ENCODE data around the gene RDM1. TPM values are rescaled to one million over a fixed set of nuclear protein-coding genes. Genes with fewer than 3 reads are reported as not detected.
"Not testable (repeated sequence)": the region's sequence is repeated elsewhere in the genome, so short reads cannot be mapped to it uniquely, and the experiment has no call there.

RDM1 gene
- total RNA-seq, 1 donor: 0.43 TPM

GRCh38 chr17:35901631-35902175 is 28.9 kb downstream of the RDM1 start:
- DNase-seq (ENCODE audit: low read depth): peak; percentile 56
- TF ChIP-seq, protein P1, sequence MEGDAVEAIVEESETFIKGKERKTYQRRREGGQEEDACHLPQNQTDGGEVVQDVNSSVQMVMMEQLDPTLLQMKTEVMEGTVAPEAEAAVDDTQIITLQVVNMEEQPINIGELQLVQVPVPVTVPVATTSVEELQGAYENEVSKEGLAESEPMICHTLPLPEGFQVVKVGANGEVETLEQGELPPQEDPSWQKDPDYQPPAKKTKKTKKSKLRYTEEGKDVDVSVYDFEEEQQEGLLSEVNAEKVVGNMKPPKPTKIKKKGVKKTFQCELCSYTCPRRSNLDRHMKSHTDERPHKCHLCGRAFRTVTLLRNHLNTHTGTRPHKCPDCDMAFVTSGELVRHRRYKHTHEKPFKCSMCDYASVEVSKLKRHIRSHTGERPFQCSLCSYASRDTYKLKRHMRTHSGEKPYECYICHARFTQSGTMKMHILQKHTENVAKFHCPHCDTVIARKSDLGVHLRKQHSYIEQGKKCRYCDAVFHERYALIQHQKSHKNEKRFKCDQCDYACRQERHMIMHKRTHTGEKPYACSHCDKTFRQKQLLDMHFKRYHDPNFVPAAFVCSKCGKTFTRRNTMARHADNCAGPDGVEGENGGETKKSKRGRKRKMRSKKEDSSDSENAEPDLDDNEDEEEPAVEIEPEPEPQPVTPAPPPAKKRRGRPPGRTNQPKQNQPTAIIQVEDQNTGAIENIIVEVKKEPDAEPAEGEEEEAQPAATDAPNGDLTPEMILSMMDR (IDR thresholded peaks at IDR 0.05; ENCODE audit: insufficient read depth, low read depth, low read length): no peak
- no peak overlapping the region for H3K4me3 ChIP-seq (ENCODE audit: low read depth, low read length)

DNA sequence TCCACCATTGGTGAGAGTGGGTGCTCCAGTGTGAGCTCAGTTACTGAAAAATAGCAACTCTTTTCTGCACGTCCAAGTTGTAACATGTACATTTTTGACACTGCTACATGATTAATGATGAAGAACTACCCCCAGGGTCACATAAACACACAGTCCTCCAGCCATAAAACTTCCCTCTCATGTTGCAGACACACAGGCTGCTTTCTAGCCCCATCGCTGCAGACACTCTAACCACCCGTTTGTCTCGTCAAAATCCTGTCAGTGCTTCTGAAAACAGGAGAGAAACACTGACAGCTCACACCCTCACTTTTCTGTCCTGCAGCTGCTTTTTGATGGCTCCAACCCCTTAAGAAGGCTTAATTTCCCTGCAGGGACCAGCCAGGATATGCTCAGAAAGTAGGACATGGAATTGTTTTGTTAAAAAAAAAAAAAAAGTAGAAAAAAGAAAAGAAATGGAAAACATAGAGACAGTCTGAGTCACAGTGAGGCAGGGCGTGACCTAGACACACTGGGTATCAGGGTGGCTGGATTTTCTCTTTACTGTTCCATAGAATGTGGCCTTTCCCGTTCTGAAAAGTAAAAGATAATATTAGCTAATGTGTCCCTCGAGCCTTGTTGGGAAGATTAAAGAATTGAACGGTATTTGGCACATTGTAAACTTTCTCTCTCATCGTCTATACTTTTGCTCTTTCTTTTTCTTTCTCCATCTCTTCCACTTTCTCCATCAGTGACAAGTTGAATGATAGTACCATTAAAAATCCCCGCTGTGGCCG is 29.7 kb downstream of the RDM1 start:
- peak; percentile 64 for DNase-seq (ENCODE audit: low read depth)
- TF ChIP-seq, protein P1 (IDR thresholded peaks at IDR 0.05; ENCODE audit: insufficient read depth, low read depth, low read length): no peak
- no peak overlapping the region for H3K4me3 ChIP-seq (ENCODE audit: low read depth, low read length)

GRCh38 chr17:35900280-35900679 is 30.3 kb downstream of the RDM1 start:
- no peak overlapping the region for H3K4me3 ChIP-seq (ENCODE audit: low read depth, low read length)
- DNase-seq (ENCODE audit: low read depth): no peak
- TF ChIP-seq, protein P1 (IDR thresholded peaks at IDR 0.05; ENCODE audit: insufficient read depth, low read depth, low read length): no peak

DNA sequence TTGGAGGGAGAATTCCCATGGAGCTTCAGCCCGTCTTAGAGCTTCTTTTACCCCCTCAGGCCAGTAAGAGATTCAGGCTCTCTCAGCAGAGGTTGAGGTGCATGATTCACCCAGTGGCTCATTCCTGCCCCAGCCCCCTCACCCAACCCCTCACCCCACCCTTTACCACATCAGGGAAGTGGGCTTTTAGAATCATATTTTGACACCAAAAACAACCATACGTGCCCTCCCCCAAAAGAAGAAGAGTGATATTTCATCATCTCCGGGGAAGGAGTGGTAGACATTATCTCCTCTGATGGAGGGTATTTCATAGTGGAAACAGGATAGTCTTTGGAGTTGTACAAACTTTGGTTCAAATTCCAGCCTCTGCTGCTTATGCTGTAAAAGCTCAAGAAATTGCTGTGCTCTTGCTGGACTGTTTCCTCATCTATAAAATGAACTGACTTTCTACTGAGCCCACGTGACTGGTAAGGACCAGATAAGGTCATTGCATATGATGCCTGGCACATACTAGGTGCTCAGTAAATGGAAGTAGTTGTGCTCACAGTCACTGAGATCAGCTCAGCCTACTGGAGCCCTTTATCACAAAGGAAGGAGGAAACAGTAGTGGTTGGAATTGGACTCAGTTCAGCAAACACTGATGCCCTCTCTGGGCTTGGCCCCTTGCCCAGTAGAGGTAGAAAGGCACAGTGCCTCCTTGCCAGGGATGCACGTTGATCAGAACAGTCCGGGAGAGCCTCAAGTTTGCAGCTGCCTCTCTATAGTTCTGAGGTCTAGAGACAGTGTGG is 32.1 kb downstream of the RDM1 start:
- TF ChIP-seq, protein P1 (IDR thresholded peaks at IDR 0.05; ENCODE audit: insufficient read depth, low read depth, low read length): no peak
- no peak overlapping the region for H3K4me3 ChIP-seq (ENCODE audit: low read depth, low read length)
- DNase-seq (ENCODE audit: low read depth): peak; percentile 10

- DNase-seq (ENCODE audit: low read depth); H3K4me3 ChIP-seq (ENCODE audit: low read depth, low read length): not testable (repeated sequence)
Measured at GRCh38 chr17:35897772-35898171, 32.8 kb downstream of the RDM1 start.

DNA sequence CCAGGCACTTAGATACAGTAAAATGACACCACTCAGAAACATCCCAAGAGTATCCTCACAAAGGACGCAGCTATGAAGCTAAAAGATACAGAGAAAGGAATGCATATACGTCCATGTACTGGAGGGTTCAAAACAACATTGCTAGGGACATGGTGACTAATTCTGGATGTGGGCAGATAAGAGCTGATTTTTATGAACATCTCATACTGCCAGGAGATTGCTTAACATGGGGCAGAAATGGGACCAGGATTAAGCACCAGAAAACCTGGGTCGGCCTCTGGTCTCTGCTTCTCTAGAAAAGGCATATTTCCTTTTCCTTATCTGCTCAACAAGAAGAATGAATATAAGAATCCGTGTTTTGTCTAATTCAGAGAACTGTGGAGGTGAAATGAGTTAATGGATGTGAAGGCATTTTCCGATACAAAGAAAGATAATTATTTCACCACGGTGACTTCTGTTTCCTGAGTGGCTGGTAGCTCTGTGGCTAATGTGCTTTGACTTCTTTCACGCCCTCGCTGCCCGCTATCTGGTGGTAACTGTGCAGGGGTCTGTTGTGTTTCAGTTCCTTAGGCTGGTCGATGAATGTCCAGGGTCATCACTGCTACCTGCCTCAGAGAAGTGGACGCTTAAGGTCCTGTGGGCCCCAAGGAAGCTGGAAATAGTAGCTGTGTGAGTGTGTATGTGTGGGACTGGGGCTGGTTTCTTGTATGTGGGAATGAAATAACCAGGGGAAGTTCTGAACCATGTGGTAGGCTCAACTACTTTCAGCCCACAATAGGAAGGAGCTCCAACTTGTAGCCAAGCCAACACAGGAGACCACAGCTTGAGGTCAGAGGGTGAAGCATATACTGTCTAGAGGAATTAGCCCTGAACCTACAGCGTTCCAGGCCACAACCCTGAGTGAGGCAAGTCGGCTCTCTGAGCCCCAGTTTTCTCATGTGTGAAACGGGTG is 34.7 kb downstream of the RDM1 start:
- DNase-seq (ENCODE audit: low read depth): peak; percentile 77
- H3K4me3 ChIP-seq (ENCODE audit: low read depth, low read length): no peak overlapping the region
- TF ChIP-seq, protein P1 (IDR thresholded peaks at IDR 0.05; ENCODE audit: insufficient read depth, low read depth, low read length): no peak

Data from fibroblast of villous mesenchyme (primary cell).